ENCODE data around the gene FAM117A. TPM values are rescaled to one million over a fixed set of nuclear protein-coding genes. Genes with fewer than 3 reads are reported as not detected.

The FAM117A gene
- polyA plus RNA-seq, 1 of the 3 experiments (the other 2 are of a cell fraction), result 7.8 TPM

DNA sequence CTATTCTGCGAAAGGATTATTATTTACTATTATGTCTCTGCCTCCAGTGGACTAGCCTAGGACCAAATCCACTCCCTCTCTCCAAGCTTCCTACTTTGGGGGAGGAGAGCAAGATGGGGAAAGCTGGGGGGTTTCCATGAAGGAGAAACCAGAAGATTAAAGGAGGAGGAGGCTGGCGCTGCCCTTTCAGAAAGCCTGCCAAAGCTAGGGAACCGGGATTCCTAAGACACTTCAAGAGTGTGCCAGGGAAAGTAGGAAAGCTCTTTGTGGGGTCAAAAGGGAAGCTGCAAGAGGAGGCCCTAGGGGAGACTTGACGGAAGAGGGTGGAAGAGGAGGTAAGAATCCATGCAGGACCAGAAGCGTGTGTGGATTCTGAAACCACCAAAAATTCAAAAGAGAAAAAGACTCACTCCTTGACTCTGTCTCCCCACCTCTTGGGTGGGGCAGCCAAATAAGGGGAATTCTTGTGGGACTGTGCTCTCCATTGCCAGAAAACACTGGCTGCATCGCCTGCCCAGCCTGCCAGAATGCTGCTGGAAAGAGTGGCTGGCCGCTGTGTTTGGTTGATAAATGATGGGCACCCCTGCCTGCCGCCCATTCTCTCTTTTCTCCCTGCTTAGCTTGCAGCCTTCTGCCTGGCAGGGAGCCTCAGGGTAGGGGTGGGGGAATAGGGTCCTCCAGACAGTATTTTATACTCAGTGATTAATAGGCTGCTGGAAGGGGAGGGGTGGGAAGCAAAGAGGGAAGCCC, 12.8 kb upstream of the FAM117A start:
- DNase-seq, result no peak
- CTCF ChIA-PET, result interaction anchor here (0.5 to 4.2 kb wide), 7 partner anchors 17 to 364 kb away, joined by 3 to 21 read pairs (median 7); partner anchors contain the start of gene SLC35B1

More for the DNA sequence above, 12.8 kb upstream of the FAM117A start:
- Histone ChIP-seq H3K36me3 (replicated peaks in 1 of 2; ENCODE audit: control insufficient read depth in 1 of 2, insufficient read depth in 2 of 2, low read length in 1 of 2) (no peaks in the 10 kb centered on the region), H3K79me2 (ENCODE audit: insufficient read depth) (no peaks in the 10 kb centered on the region), H3K9me2 (no peaks in the 10 kb centered on the region), H4K20me1 (ENCODE audit: insufficient read depth) (no peaks in the 10 kb centered on the region), H2AFZ (ENCODE audit: low read depth) (no peak overlapping the region), H3K27me3 (ENCODE audit: insufficient read depth) (peaks cover 14% of the 10 kb centered on the region; the same call in 1 of the 2 replicates), H3K9ac (no peak overlapping the region), H3K4me2 (no peak overlapping the region), H3K4me1 (ENCODE audit: control insufficient read depth in 1 of 2, insufficient read depth in 2 of 2, low read depth in 1 of 2, low read length in 1 of 2) (no peaks in the 10 kb centered on the region), H3K27ac (ENCODE audit: low read depth in 2 of 2, low read length in 1 of 2) (no peak overlapping the region), H3F3A (replicated peaks; ENCODE audit: insufficient read depth) (no peaks in the 10 kb centered on the region), H3K9me3 (no peaks in the 10 kb centered on the region), H3K4me3 (ENCODE audit: low read depth in 2 of 2, low read length in 1 of 2) (no peak overlapping the region)
- WGBS (ENCODE audit: low lambda C conversion rate), result 59% methylated on average over 8 of the region's 8 CpGs
- POLR2A ChIA-PET, result interaction anchor here (0.6 kb wide), 1 partner anchor 110 kb away, joined by 4 read pairs; no protein-coding TSS in a partner anchor
- TF ChIP-seq FOXM1 (IDR thresholded peaks at IDR 0.05; ENCODE audit: low read depth), result no peak
- no peak for TF ChIP-seq TCF12 (IDR thresholded peaks at IDR 0.05)
- no peak for TF ChIP-seq YY1 (IDR thresholded peaks at IDR 0.05; ENCODE audit: low read depth)
- no peak for TF ChIP-seq TAF1 (IDR thresholded peaks at IDR 0.05; ENCODE audit: borderline replicate concordance, low read depth, low read length)
- no peak for TF ChIP-seq CHD2 (IDR thresholded peaks at IDR 0.05; ENCODE audit: low read length, partially characterized antibody)
- TF ChIP-seq, protein P1, sequence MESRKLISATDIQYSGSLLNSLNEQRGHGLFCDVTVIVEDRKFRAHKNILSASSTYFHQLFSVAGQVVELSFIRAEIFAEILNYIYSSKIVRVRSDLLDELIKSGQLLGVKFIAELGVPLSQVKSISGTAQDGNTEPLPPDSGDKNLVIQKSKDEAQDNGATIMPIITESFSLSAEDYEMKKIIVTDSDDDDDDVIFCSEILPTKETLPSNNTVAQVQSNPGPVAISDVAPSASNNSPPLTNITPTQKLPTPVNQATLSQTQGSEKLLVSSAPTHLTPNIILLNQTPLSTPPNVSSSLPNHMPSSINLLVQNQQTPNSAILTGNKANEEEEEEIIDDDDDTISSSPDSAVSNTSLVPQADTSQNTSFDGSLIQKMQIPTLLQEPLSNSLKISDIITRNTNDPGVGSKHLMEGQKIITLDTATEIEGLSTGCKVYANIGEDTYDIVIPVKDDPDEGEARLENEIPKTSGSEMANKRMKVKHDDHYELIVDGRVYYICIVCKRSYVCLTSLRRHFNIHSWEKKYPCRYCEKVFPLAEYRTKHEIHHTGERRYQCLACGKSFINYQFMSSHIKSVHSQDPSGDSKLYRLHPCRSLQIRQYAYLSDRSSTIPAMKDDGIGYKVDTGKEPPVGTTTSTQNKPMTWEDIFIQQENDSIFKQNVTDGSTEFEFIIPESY (IDR thresholded peaks at IDR 0.05; ENCODE audit: borderline replicate concordance, low read depth), result no peak
- no peak for TF ChIP-seq EZH2phosphoT487 (IDR thresholded peaks at IDR 0.05; ENCODE audit: borderline replicate concordance, low read depth)
- TF ChIP-seq MEF2A (IDR thresholded peaks at IDR 0.05; ENCODE audit: borderline replicate concordance, low read depth), result no peak
- no peak for TF ChIP-seq GABPA (IDR thresholded peaks at IDR 0.05; ENCODE audit: low read depth)
- TF ChIP-seq SMC3 (IDR thresholded peaks at IDR 0.05; ENCODE audit: low read depth, low read length), result no peak
- no peak for TF ChIP-seq FOSL2 (IDR thresholded peaks at IDR 0.05; ENCODE audit: borderline replicate concordance, low read depth)
- TF ChIP-seq, protein P2, sequence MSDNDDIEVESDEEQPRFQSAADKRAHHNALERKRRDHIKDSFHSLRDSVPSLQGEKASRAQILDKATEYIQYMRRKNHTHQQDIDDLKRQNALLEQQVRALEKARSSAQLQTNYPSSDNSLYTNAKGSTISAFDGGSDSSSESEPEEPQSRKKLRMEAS (IDR thresholded peaks at IDR 0.05; ENCODE audit: low read depth), result no peak
- TF ChIP-seq, protein P3, sequence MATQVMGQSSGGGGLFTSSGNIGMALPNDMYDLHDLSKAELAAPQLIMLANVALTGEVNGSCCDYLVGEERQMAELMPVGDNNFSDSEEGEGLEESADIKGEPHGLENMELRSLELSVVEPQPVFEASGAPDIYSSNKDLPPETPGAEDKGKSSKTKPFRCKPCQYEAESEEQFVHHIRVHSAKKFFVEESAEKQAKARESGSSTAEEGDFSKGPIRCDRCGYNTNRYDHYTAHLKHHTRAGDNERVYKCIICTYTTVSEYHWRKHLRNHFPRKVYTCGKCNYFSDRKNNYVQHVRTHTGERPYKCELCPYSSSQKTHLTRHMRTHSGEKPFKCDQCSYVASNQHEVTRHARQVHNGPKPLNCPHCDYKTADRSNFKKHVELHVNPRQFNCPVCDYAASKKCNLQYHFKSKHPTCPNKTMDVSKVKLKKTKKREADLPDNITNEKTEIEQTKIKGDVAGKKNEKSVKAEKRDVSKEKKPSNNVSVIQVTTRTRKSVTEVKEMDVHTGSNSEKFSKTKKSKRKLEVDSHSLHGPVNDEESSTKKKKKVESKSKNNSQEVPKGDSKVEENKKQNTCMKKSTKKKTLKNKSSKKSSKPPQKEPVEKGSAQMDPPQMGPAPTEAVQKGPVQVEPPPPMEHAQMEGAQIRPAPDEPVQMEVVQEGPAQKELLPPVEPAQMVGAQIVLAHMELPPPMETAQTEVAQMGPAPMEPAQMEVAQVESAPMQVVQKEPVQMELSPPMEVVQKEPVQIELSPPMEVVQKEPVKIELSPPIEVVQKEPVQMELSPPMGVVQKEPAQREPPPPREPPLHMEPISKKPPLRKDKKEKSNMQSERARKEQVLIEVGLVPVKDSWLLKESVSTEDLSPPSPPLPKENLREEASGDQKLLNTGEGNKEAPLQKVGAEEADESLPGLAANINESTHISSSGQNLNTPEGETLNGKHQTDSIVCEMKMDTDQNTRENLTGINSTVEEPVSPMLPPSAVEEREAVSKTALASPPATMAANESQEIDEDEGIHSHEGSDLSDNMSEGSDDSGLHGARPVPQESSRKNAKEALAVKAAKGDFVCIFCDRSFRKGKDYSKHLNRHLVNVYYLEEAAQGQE (IDR thresholded peaks at IDR 0.05; ENCODE audit: low read depth, low read length), result no peak
- no peak for TF ChIP-seq RXRA (IDR thresholded peaks at IDR 0.05; ENCODE audit: borderline replicate concordance, low read depth)
- no peak for TF ChIP-seq RCOR1 (IDR thresholded peaks at IDR 0.05; ENCODE audit: low read length)
- no peak for TF ChIP-seq NRF1 (IDR thresholded peaks at IDR 0.05; ENCODE audit: low read depth, low read length)
